T47D (cell line): Measurements from ENCODE around the gene GALR3.
A peak's percentile ranks its signal among the peaks of the same experiment; 100 is the strongest.

Experiments
- DNase-seq, 2 experiments: peaks; one replicate each; pipeline versions ENCODE4 v3.0.0 to v3.0.0-alpha.2; 2011 to 2012; ENCODE audit warnings: low read depth in 1 of 2, low spot score in 1 of 2
- JUND ChIP-seq: IDR thresholded peaks from 2 replicates; pipeline ENCODE4 v1.6.1; 2012; ENCODE audit warnings: low read depth
- in situ Hi-C: cut with HindIII; loops from 2 replicates; pipeline ENCODE4 v1.10.0; 2016; ENCODE audit warnings: low sequenced_read_pairs, low pct_unique_long_range_greater_than_20kb

The GALR3 gene

DNA sequence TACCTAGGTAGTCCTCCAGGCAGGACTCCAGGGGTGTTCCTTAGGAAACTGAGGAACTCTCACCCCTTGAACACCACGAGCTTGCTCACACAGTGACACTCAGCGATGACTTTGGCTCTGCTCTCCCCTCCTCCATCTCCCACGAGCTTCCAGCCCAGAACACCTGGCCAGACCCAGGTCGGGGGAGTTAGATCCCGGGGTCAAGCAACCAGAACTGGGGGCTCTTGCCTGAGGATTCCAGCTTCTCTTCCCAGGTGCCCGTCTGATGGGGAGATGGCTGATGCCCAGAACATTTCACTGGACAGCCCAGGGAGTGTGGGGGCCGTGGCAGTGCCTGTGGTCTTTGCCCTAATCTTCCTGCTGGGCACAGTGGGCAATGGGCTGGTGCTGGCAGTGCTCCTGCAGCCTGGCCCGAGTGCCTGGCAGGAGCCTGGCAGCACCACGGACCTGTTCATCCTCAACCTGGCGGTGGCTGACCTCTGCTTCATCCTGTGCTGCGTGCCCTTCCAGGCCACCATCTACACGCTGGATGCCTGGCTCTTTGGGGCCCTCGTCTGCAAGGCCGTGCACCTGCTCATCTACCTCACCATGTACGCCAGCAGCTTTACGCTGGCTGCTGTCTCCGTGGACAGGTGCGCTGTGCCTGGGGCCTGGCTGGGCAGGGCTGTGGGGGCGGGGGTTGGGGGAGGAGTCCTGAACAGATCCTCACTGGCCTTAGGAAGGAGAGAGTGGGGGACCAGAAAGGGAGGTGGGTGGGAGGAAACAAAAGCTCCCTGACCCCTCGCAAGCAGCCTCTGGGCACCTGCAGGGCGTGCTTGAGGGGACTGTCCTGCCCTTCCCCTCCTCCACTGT is at the start of gene GALR3:
GALR3 (plus strand) TSS at position 249 of the 852 bp plus-strand sequence; CDS start at position 274, 25 bp downstream.
- DNase-seq: no peak
- no peak for TF ChIP-seq JUND
- in situ Hi-C loops: no loop called here

GRCh38 chr22:37774728-37775127 is 48.5 kb upstream of the GALR3 start:
- TF ChIP-seq JUND: no peak
- no peak for DNase-seq
- in situ Hi-C loops: no loop called here

- TF ChIP-seq JUND: no peak
- DNase-seq: no peak
- in situ Hi-C loops: no loop called here
Measured at GRCh38 chr22:37775785-37776638, 47.2 kb upstream of the GALR3 start.

GRCh38 chr22:37776639-37777005 is 46.6 kb upstream of the GALR3 start:
- in situ Hi-C loops: no loop called here
- TF ChIP-seq JUND: no peak
- DNase-seq: no peak

- peak; percentile 46 to 95 for DNase-seq
- in situ Hi-C loops: no loop called here
- no peak for TF ChIP-seq JUND
Measured at GRCh38 chr22:37777122-37777687, 46.0 kb upstream of the GALR3 start.

- DNase-seq: no peak
- in situ Hi-C loops: no loop called here
- TF ChIP-seq JUND: no peak
Measured at GRCh38 chr22:37778370-37779009, 44.7 kb upstream of the GALR3 start.

GRCh38 chr22:37781434-37782059 is 41.6 kb upstream of the GALR3 start:
- peak in 1 of 2 experiments; percentile 80 for DNase-seq
- no peak for TF ChIP-seq JUND
- in situ Hi-C loops: no loop called here

- no peak for TF ChIP-seq JUND
- in situ Hi-C loops: no loop called here
- DNase-seq: peak in 1 of 2 experiments; percentile 32
Measured at GRCh38 chr22:37782340-37783168, 40.6 kb upstream of the GALR3 start.

GRCh38 chr22:37784829-37785495 is 38.2 kb upstream of the GALR3 start:
- in situ Hi-C loops: no loop called here
- no peak for TF ChIP-seq JUND
- DNase-seq: peak; percentile 31 to 89

DNA sequence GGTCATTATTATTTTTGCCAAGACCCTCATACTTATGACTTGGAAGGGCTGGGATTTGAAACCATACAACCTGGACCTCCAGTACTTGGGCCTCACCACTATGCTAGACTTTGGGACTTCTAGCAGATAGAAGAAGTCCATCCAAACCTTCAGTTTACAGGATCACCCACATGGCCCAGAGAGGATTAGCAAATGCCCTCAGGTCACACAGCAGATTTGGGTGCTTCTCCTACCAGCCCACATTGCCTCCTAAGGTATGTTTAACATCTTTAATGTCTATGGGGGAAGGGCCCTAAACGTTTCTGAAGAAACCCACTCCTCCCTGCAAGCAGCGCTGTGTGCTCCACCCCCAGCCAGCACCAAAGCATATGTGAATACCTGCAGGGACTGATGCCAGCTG is 32.9 kb upstream of the GALR3 start:
- no peak for DNase-seq
- in situ Hi-C loops: no loop called here
- TF ChIP-seq JUND: no peak

DNA sequence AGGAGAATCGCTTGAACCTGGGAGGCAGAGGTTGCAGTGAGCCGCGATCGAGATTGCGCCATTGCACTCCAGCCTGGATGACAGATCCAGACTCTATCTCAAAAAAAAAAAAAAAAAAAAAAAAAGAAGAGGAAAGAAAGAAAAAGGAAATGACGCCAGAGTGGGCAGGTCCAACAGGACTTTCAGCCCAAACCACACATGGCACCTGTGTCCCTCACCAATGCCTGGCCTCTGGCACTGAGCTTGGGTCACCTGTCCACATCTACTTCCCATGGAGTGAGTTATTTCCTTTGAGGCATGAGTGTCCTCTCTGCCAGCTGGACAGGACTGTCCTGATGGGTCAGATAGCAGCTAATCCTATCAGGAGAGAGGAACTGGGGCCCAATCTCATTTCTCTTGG is 30.7 kb upstream of the GALR3 start:
- in situ Hi-C loops: no loop called here
- DNase-seq: peak in 1 of 2 experiments; percentile 42
- TF ChIP-seq JUND: no peak
